Brain microvascular endothelial cell (primary cell): Measurements from ENCODE around the gene PLCB1.

Experiments
- DNase-seq: peaks from one replicate; pipeline ENCODE4 v3.0.0-alpha.2; 2020
- H3K27ac ChIP-seq: fragments of 250-450 bp; sonication (Bioruptor Pico); 2 replicates; pipeline ENCODE4 v1.5.1; 2020; ENCODE audit warnings: mild to moderate bottlenecking, moderate library complexity
- H3K27me3 ChIP-seq: fragments of 250-450 bp; sonication (Bioruptor Pico); replicated peaks from 2 replicates; pipeline ENCODE4 v1.5.1; 2020; ENCODE audit warnings: mild to moderate bottlenecking
- H3K36me3 ChIP-seq: fragments of 250-450 bp; sonication (Bioruptor Pico); replicated peaks from 2 replicates; pipeline ENCODE4 v1.5.1; 2020; ENCODE audit warnings: mild to moderate bottlenecking
- H3K4me3 ChIP-seq: 2 replicates; pipeline ENCODE4 v1.5.1; 2011; ENCODE audit warnings: low read depth, mild to moderate bottlenecking, control low read depth, low read length, moderate library complexity
- in situ Hi-C: cut with HindIII; loops from 2 replicates; pipeline ENCODE4 v1.10.0; 2017; ENCODE audit warnings: low sequenced_read_pairs, low pct_ligation_motif_present
- TF ChIP-seq, protein P1 (sequence below): IDR thresholded peaks from 2 replicates; pipeline ENCODE4 v1.5.1; 2011; ENCODE audit warnings: low read depth, mild to moderate bottlenecking, moderate library complexity, low read length, control low read depth, inconsistent platforms; ENCODE audit errors: missing control alignments

Gene PLCB1

DNA sequence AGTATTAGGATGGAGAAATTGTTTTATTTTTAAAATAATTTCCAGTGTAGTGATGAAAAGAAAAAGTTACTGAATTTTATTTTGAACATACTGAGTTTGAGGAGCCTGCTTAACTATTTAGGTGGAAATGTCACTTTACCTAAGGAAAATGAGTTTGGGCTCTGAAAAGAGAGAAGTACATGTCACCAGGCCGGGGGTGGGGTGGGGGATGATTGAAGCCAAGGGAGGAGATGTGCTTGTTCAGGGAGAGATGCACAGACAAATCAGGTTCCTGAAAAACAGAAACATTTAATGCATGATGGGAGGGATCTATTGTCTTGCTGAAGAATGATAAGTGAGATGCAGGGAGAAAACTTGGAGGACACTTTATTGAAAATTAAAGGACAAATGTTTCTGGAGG lies 71.3 kb downstream of the PLCB1 start:
- no peak overlapping the region for H3K4me3 ChIP-seq
- no peaks in the 10 kb centered on the region for H3K27me3 ChIP-seq
- in situ Hi-C loops, result no loop called here
- no peaks in the 10 kb centered on the region for H3K36me3 ChIP-seq
- TF ChIP-seq, protein P1, sequence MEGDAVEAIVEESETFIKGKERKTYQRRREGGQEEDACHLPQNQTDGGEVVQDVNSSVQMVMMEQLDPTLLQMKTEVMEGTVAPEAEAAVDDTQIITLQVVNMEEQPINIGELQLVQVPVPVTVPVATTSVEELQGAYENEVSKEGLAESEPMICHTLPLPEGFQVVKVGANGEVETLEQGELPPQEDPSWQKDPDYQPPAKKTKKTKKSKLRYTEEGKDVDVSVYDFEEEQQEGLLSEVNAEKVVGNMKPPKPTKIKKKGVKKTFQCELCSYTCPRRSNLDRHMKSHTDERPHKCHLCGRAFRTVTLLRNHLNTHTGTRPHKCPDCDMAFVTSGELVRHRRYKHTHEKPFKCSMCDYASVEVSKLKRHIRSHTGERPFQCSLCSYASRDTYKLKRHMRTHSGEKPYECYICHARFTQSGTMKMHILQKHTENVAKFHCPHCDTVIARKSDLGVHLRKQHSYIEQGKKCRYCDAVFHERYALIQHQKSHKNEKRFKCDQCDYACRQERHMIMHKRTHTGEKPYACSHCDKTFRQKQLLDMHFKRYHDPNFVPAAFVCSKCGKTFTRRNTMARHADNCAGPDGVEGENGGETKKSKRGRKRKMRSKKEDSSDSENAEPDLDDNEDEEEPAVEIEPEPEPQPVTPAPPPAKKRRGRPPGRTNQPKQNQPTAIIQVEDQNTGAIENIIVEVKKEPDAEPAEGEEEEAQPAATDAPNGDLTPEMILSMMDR, result no peak
- no peak for DNase-seq
- H3K27ac ChIP-seq, result no peak overlapping the region

GRCh38 chr20:8205996-8206395 lies 73.9 kb downstream of the PLCB1 start:
- Histone ChIP-seq H3K27ac (no peak overlapping the region), H3K36me3 (no peaks in the 10 kb centered on the region), H3K4me3 (no peak overlapping the region), H3K27me3 (no peaks in the 10 kb centered on the region)
- TF ChIP-seq, protein P1, result no peak
- in situ Hi-C loops, result no loop called here
- DNase-seq, result no peak

GRCh38 chr20:8208226-8208625 lies 76.2 kb downstream of the PLCB1 start:
- no peak overlapping the region for H3K4me3 ChIP-seq
- TF ChIP-seq, protein P1, result no peak
- H3K36me3 ChIP-seq, result no peaks in the 10 kb centered on the region
- no peak overlapping the region for H3K27ac ChIP-seq
- DNase-seq, result no peak
- no peaks in the 10 kb centered on the region for H3K27me3 ChIP-seq
- in situ Hi-C loops, result no loop called here

DNA sequence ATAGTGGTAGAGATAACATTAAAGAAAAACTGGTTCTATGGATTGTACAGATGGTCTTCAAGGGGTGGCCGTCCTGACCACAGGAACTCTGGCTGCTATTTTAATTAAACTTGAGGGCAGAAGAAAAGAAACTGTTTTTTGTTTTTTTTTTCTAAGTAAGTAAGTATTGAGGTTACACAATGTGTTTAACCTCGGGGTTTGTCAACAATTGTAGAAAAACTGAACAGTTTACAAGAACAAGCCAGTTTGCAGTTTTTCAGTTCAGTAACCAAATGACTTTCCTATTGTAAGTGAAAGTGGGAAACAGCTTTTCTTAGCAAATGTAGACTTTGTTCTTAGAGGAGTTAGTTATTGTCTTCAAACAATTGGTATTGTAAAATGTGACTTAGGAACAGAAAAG lies 77.0 kb downstream of the PLCB1 start:
- Histone ChIP-seq H3K4me3 (no peak overlapping the region), H3K27ac (no peak overlapping the region), H3K36me3 (no peaks in the 10 kb centered on the region), H3K27me3 (no peaks in the 10 kb centered on the region)
- TF ChIP-seq, protein P1, result no peak
- peak; percentile 16 for DNase-seq
- in situ Hi-C loops, result no loop called here

- Histone ChIP-seq H3K36me3 (no peaks in the 10 kb centered on the region), H3K27ac (no peak overlapping the region), H3K4me3 (no peak overlapping the region), H3K27me3 (no peaks in the 10 kb centered on the region)
- TF ChIP-seq, protein P1, result no peak
- in situ Hi-C loops, result no loop called here
- DNase-seq, result no peak
Measured at GRCh38 chr20:8210749-8211148, 78.7 kb downstream of the PLCB1 start.

GRCh38 chr20:8212286-8212685 lies 80.2 kb downstream of the PLCB1 start:
- Histone ChIP-seq H3K27me3 (no peaks in the 10 kb centered on the region), H3K4me3 (no peak overlapping the region), H3K36me3 (no peaks in the 10 kb centered on the region), H3K27ac (no peak overlapping the region)
- in situ Hi-C loops, result no loop called here
- no peak for DNase-seq
- TF ChIP-seq, protein P1, result no peak
